NCI-H1417 treated with DMSO at 0.1 percent for 48 hours (cell line): ENCODE data around the gene CCL27.

Source experiments
- DNase-seq: peaks from one replicate; lab custom pipeline; 2025; lab: John Stamatoyannopoulos, UW

CCL27 gene, protein sequence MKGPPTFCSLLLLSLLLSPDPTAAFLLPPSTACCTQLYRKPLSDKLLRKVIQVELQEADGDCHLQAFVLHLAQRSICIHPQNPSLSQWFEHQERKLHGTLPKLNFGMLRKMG

GRCh38 chr9:34662526-34663302 lies at the start of gene CCL27:
Gene CCL27, minus strand, starts transcription at chr9:34662657. Its CDS starts 24 bp downstream, at chr9:34662633.
- DNase-seq: no peak

DNA sequence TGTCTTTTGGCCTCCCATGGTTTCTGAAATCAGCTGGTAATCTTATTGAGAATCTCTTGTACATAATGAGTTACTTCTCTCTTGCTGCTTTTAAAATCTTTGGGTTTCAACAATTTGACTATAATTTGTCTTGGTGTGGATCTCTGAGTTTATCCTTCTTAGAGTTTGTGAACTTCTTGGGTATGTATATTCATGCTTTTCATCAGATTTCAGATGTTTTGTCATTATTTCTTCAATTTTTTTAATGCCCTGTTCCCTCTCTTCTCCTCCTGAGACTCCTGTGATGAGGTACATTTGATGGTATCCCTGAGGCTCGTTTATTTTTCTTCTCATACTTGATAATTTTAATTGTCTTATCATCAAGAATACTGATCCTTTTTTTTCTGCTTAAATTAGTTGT lies 49.7 kb upstream of the CCL27 start:
- DNase-seq: no peak

DNA sequence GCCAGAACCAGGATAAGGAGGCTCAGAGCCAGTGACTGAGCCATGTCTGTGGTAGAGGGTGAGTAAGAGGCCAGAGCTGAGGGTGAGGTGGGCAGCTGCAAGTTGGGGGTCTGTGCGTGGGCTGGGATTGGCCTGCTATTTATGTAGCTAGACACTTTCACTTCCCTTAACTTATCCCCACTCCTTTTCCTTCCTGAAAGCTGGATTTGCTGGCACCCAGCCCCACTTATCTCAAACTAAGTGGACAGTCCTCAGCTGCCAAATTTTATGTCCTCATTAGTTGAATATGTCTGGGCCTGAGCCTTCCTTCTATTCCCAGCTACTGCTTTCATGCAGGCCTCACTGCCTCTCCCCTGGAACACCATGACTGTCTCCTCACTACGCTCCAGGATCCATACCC lies 47.6 kb upstream of the CCL27 start, which contains the start of gene CCL21:
Gene CCL21, minus strand, starts transcription at position 114 of the 400 bp plus-strand sequence. Its CDS starts 70 bp downstream, at position 44.
- DNase-seq: no peak

- no peak for DNase-seq
Observed at GRCh38 chr9:34709196-34709978, 46.9 kb upstream of the CCL27 start.

- DNase-seq: no peak
Observed at GRCh38 chr9:34707130-34707529, 44.7 kb upstream of the CCL27 start.

DNA sequence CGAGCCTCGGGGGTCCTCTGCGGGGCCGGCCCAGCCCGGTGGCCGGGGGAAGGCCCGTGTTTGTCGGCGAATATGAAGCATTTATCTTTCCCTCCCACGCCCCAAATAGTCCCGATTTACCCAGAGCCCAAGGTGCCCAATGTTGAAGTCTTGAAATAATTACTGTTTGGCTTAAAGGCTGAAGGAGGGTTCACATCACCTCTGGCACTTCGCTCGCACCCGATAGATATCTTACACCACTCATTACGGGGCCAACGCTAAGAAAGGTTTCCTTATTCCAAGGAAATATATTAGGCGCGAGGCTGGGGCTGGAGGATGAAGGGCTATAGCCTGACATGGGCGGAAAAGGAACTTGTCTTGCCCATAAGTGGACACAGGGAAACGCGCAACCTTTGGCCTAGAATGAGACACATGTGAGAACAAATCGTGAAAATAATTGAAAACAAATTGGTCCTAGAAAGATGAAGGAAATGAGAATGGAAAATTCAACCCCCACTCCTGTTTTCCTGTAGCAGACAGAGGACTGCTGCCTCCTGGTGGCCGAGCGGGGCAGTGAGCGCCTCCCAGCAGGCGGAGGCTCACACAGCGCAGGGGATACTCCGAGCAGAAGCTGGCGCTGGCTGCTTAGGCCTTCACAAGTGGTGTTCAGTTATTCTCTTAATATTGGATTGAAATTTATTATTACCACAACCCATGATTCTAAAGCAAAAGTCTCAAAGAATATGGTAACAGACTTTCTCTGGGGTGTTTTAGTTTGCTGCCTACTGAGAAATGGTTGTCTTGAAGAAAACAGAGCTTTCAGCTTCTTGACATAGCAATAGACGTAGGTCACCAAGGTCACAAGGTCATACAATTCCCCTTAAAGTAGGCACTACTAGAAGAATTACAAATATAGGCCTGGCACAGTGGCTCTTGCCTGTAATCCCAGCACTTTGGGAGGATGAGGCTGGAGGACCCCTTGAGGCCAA lies 39.6 kb upstream of the CCL27 start:
- DNase-seq: no peak

DNA sequence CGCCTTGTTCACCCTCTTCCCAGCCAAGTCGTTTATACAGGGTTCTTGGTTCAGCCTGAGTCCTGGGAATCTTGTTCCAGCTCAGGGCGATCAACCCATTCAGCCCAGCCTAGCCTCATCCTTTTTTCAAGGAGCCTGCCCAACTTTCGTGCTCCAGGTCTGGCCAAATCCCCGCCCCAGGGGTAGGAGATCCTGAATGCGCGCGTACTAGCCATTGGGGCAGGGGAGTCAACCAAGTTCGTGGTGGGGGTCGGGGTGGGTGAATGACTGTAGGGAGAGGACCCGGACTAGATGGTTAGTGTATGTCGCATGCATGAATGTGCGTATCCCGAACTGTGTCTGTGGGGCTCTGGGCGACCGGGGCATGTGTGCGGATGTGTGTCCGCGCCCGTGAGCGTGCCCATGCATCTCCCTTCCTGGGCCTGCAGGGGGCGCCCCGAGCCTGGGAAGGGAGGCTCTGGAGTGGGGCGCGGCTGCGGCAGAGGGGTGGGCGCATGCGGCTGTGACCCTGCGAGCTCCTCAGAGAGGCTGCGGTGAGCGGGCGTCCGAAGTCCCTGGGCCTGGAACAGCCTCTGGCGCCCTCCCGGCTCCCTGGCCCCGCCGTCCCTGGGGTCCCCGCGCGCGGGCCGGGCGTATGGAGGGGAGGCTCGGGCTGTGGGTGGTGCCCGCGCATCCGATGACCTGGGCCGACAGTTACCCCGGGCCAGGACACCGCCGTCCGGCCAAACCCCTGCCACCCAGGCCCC lies 38.7 kb upstream of the CCL27 start:
- no peak for DNase-seq

- DNase-seq: no peak
Observed at GRCh38 chr9:34694811-34695210, 32.4 kb upstream of the CCL27 start.

DNA sequence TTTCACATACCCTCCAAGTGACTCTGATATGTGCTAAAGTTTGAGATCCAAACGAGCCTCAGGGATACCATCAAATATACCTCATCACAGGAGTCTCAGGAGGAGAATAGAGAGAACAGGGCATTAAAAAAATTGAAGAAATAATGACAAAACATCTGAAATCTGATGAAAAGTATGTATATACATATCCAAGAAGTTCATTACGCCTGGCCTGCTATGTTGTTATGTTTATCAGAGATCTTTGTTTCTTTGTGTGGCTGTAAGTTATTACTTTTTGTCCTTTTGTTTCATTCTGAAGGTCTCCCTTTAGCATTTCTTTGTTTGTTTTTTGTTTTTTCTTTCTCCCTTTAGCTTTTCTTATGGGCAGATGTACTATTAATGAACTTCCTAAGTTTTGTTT lies 31.1 kb upstream of the CCL27 start:
- no peak for DNase-seq

DNA sequence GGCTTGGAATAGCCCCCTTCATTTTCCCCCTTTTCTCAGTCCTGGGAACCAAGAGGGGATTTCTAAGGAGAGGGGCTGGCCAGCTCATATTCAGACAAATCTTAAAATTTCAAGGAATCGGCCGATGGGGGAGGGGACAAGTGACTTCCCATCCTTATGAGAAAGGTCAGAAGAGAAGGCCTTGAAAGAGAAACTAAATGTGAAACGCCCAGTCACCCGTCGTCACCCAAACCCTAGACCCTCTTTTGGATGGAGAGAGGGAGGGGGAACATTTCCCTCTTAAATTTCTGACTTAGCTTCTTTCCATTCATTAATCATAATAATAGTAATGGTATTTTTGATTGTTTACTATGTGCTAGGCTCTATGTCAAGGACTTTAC lies 29.5 kb upstream of the CCL27 start:
- DNase-seq: no peak

DNA sequence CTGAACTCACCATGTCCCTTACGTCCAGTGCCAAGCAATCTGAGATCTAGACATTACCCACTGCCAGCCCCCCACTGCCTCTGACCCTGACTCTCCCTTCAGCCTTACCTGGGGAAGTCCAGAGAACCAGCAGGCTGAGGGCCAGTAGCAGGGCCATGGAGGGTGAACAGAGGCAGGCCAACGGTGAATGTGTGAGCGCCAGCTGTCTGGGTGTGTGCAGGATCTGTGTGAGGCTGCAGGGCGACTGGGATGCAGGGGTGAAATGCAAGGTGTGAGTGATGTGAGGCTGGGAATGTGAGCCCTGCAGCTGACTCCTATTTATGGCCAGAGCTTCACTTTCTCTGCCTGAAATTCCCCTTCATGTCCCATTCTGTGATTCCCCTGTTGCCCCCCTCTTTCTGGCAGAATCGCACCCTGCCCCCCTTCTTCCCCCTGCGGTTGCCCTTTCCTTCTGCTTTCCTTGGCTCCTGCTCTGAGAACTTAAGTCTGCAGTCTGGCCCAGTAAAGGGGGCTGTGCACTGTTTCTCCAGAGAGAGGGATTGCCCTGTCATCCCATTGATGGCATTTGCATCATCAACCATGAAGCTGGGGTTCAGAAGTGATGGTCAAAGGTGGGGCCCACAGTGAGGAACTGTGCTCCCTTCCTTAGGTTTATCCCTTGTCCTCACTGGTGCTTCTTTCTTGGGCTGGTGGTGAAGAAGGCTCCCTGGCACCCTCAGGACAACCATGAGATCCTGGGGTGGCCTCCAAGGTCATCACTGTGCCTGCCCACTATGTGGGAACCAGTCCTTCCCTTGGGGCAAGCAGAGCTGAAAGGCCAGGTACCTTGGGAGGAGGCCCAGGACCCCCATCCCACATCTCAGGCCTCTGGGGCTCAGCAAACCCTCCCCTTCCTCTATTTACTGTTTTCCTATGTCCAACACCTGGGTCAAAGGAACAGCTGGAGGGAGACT lies 28.8 kb upstream of the CCL27 start, which contains the start of gene CCL19:
Gene CCL19, minus strand, starts transcription at position 294 of the 953 bp plus-strand sequence. Its CDS starts 137 bp downstream, at position 157.
- no peak for DNase-seq

DNA sequence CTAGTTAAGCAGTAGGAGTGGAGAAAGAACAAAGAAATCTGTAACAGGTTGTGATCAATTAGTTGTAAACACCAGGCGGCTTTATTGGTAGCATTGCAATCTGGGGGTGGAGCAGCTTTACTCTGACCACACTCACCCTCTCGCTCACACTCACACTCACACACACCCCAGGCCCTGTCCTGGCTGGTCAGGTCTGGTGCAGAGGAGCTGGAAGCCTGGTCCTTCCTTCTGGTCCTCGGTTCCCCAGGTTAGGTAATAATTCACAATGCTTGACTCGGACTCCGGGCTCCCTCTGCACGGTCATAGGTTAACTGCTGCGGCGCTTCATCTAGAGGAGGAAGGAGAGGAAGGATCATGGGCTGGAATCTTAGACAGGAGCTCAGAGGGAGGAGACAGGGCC lies 27.1 kb upstream of the CCL27 start:
- DNase-seq: no peak

DNA sequence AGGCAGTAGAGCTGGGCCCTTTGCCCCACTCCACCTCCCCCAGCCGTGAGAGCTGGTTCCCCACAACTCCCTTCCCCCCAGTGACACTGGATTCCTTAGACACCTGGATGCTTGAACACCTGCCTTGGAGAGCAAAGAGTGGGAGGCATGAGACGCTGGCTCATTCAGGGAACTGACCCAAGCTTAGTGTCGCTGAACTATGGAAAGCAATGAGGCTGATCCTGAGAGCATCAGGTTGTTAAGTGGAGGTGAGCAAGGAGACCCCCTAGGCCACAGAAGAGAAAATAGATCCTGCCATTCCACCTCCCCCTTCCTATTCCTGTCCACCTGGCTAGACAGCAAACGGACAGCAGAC lies 26.6 kb upstream of the CCL27 start:
- no peak for DNase-seq

DNA sequence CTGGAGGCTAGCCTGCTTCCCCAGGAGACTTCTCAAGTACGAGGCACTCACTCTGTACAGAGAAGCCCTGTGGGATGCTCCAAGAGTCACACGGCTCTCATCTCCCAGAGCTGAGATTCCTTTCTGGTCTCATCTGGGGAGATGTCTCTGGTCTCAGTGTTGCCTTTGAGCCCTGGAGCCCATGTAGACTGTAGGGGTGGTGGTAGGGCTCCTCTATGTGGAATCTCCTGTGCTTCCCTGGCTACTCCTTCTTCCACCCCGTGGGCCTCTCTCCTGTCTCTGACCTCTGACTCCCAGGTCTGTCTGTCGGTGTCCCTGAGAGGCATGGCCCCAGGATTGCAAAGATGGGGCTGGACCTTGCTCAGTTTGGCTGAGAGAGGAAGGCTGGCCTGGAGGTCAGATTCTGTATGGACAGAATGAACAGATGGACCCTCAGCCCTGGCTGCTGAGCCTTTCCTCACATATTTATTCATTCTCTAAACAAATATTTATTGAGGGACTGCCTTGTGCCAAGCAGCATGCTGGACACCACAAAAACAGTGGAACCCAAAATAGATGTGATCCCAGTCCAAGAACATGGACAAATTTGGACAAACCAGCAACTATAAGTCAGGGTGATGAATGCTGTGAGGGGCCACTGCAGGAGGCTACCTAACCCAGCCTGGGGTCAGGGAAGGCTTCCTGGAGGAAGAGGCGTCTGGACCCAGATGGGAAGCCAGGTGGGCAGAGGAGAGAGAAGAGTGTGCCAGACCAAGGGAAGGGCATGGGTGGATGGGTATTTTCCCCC lies 26.1 kb upstream of the CCL27 start:
- DNase-seq: no peak

DNA sequence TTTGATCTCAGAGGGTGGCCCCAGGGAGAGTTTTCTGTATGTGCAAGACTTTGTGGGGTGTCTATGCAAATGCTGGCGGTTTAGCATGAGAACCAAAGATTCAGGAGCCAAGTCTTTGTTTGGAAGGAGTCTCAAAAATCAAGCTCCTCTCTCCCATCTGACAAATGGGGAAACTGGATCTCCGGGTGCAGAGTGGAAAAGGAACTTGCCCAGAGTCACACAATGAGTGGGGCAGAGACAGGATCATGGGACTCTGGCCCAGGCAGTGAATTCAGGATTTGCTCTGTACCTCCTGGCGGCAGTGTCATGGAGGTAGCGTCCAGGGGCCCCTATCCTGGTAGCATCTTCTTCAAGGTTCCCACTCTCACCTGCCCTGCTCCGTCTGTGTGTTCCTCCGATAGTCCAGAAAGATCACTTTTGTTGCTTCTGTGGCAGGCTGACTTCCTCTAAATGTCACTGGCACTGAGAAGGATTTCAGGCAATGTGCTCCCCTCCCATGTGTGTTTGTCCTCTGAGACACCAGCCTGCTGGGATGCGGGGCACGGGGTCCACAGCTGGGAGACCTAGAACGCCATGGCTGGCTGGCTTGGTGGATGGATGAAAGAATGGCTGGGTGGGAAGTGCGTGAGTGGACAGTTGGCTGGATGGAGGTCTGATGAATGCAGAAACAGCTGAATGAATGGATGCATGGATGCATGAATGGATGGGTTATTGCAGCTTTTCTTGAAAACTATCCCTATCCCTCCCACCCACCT lies 25.0 kb upstream of the CCL27 start:
- no peak for DNase-seq

GRCh38 chr9:34686732-34687131 lies 24.3 kb upstream of the CCL27 start:
- DNase-seq: no peak

- no peak for DNase-seq
Observed at GRCh38 chr9:34686231-34686630, 23.8 kb upstream of the CCL27 start.

DNA sequence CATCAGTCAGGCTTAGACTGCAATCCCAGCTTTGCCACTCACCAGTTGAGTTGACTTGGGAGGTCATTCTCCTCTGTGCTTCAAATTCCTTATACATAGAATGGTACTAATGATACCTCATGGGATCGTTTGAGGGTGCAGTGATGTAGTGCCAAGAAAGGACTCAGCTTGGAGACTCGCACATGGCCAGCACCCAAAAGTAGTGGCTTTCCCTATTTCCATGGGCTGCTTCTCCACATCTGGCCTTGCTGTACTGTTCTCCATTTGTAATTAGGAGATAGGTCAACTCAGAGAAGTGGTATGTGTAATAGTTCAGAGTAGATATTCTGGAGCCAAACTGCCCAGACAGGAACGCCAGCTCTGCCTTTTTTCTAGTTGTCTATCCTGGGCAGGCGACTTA lies 23.1 kb upstream of the CCL27 start:
- DNase-seq: no peak
